ENCODE data around the gene SPHKAP.
A peak's percentile ranks its signal among the peaks of the same experiment; 100 is the strongest.
"Not testable (repeated sequence)": the region's sequence is repeated elsewhere in the genome, so short reads cannot be mapped to it uniquely, and the experiment has no call there.

SPHKAP gene

GRCh38 chr2:228094377-228094921 lies 87.0 kb downstream of the SPHKAP start:
- peak; percentile 89 for DNase-seq (ENCODE audit: low read depth)

GRCh38 chr2:228092056-228092455 lies 89.4 kb downstream of the SPHKAP start:
- DNase-seq (ENCODE audit: low read depth): no peak

- no peak for DNase-seq (ENCODE audit: low read depth)
Observed at GRCh38 chr2:228086561-228086960, 94.9 kb downstream of the SPHKAP start.

GRCh38 chr2:228084717-228085116 lies 96.8 kb downstream of the SPHKAP start:
- no peak for DNase-seq (ENCODE audit: low read depth)

GRCh38 chr2:228083131-228083530 lies 98.4 kb downstream of the SPHKAP start:
- no peak for DNase-seq (ENCODE audit: low read depth)

- DNase-seq (ENCODE audit: low read depth): no peak
Observed at GRCh38 chr2:228082571-228082970, 98.9 kb downstream of the SPHKAP start.

GRCh38 chr2:228079194-228079593 lies 102.3 kb downstream of the SPHKAP start:
- no peak for DNase-seq (ENCODE audit: low read depth)

- not testable (repeated sequence) for DNase-seq (ENCODE audit: low read depth)
Observed at GRCh38 chr2:228076695-228077094, 104.8 kb downstream of the SPHKAP start.

GRCh38 chr2:228072669-228073068 lies 108.8 kb downstream of the SPHKAP start:
- DNase-seq (ENCODE audit: low read depth): no peak

- no peak for DNase-seq (ENCODE audit: low read depth)
Observed at GRCh38 chr2:228067309-228067708, 114.2 kb downstream of the SPHKAP start.

- DNase-seq (ENCODE audit: low read depth): no peak
Observed at GRCh38 chr2:228066126-228066798, 115.2 kb downstream of the SPHKAP start.

- DNase-seq (ENCODE audit: low read depth): peak; percentile 69
Observed at GRCh38 chr2:228065686-228066085, 115.8 kb downstream of the SPHKAP start.

GRCh38 chr2:228064796-228065315 lies 116.6 kb downstream of the SPHKAP start:
- DNase-seq (ENCODE audit: low read depth): no peak

GRCh38 chr2:228064024-228064423 lies 117.5 kb downstream of the SPHKAP start:
- no peak for DNase-seq (ENCODE audit: low read depth)

- peak; percentile 50 for DNase-seq (ENCODE audit: low read depth)
Observed at GRCh38 chr2:228063558-228063957, 117.9 kb downstream of the SPHKAP start.

GRCh38 chr2:228059735-228060134 lies 121.8 kb downstream of the SPHKAP start:
- DNase-seq (ENCODE audit: low read depth): no peak

GRCh38 chr2:228056293-228057097 lies 125.0 kb downstream of the SPHKAP start:
- DNase-seq (ENCODE audit: low read depth): no peak

- DNase-seq (ENCODE audit: low read depth): peak; percentile 83
Observed at GRCh38 chr2:228048838-228049490, 132.5 kb downstream of the SPHKAP start.

GRCh38 chr2:228040995-228041394 lies 140.5 kb downstream of the SPHKAP start:
- no peak for DNase-seq (ENCODE audit: low read depth)

- peak; percentile 63 for DNase-seq (ENCODE audit: low read depth)
Observed at GRCh38 chr2:228039752-228040534, 141.5 kb downstream of the SPHKAP start.

- no peak for DNase-seq (ENCODE audit: low read depth)
Observed at GRCh38 chr2:228038967-228039366, 142.5 kb downstream of the SPHKAP start.

GRCh38 chr2:228037915-228038314 lies 143.6 kb downstream of the SPHKAP start:
- DNase-seq (ENCODE audit: low read depth): no peak

All from ELR (cell line).